ENCODE data around the gene VDR.

Gene VDR

DNA sequence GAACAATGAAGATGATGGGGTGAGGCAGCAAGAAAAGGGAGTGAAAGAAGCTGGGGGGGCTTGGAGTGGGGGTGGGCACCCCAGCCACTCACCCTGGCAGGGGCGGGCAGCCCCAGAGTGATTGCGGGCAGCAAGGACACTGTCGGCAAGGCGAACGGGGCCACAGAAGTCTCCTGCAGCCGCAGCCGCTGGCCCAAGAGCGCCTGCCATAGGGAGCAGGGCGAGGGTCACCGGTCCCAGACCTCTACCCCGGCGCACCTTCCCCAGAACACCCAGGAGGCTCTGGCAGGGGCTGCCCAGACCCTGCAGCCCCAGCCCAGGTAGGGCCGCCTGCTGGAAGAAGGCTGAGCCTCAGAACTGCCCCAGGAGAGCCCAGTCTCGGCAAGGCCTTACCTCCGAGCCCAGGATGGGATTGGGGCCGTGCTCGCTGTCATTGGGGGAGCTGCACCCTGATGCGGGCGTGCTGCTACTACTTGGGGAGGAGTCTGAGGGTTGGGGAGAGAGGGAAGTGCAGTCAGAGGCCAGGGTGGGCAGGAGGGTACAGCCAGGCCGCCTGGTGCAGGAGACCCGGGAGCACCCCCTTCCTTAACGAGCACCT, 108.9 kb downstream of the VDR start:
- DNase-seq (ENCODE audit: low read depth, low spot score): no peak

DNA sequence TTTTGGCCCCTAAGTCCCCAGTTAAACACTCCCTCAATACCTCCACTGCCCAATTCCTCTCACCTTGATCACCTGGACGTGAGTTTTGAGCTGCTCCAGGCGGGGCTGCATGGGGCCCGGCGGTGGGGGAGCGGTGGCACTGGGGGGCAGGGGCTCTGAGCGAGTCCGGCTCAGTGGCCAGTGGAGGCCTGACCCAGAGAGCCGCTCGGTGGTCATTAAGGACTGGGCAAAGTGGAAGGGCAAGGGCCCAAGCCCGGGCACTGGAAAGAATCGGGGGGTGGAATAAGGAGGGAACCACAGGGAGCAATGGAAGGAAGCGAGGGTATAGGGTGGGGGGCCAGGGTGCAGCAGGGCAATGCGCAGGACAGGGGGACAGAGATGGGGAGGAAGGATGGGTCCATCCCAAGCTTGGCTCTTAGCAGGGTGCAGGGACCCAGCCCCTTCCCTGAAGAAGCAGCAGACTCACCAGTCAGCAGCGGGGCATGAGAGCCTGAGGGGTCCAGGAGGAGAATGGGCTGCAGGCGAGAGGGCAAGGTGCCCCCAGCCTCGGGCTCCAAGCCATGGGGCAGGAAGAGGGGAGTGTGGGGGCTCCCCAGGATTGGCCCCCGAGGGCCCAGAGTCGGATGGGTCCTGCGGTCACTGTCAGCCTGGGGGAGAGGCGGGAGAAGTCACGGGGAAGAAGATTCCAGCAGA, 109.5 kb downstream of the VDR start:
- no peak for DNase-seq (ENCODE audit: low read depth, low spot score)

- DNase-seq (ENCODE audit: low read depth, low spot score): no peak
Measured at GRCh38 chr12:47794679-47795078, 110.1 kb downstream of the VDR start.

- DNase-seq (ENCODE audit: low read depth, low spot score): no peak
Measured at GRCh38 chr12:47793015-47793681, 111.6 kb downstream of the VDR start.

GRCh38 chr12:47791874-47792273, 112.9 kb downstream of the VDR start:
- no peak for DNase-seq (ENCODE audit: low read depth, low spot score)
